HG03520 (cell line): ENCODE data around the gene HOXA2.

ENCODE experiments used
- ATAC-seq: cut with Tn5 transposase; IDR thresholded peaks from one replicate; pipeline ENCODE4 v1.9.1; 2021; ENCODE audit warnings: mild to moderate bottlenecking, moderate library complexity; ENCODE audit not compliant: unreplicated experiment

The HOXA2 gene

DNA sequence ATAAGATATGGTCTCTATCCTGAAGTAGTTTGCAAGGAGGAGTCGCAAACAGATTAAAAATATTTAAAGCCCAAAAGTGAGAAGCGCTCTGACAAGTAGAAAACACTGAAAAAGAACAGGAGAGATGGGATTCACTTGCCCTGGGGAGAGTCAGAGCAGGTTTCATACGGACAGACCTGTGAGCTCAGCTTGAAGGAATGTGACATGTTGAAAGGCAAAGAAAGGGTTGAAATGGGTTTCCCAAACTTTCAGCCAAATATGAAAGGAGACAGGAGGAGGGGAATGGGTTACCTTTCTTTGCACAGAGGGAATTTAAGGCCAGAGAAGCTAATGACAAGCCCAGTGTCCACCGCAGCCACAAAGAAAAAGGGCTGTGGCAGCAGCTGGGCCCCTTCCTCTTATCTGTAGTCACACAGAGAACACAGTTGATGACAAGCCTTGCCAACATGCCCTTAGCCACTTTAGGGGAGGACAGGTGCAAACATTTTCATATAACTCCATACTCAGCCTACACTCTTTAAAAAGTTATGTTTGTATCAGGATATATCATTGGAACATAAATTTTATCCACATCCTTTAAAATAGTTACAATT, 21.5 kb downstream of the HOXA2 start:
- ATAC-seq: no peak

DNA sequence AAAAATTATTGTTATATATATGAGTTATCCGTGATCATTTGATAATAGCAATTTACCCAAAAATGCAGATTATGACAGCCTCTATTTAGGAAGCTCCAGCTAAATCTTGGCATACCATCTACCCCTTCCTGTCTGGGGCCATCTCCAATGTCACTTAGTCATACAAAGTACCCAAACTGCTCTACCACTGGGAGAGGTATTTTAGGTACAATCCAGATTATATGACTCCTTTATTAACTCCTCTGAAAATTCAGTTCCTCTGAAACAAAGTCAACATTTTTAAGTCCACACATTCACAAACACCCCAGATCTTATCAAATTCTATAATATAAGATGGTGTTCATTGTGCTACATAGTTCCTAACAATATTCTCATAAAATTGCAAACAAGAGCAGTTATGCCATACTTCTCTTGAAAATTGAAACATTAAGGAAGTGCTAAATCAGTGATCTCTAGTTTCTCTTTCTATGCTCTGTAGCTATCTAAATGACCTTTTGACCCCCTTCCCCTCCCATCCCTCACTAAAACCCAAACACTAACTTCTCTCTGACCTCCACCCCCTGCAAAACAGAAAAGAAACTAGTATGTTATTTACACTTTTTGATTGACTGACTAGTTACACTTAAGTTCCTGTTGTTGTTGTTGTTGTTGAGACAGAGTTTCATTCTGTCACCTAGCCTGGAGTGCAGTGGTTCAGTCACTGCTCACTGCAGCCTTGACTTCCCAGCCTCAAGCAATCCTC, 23.1 kb downstream of the HOXA2 start:
- ATAC-seq: no peak

DNA sequence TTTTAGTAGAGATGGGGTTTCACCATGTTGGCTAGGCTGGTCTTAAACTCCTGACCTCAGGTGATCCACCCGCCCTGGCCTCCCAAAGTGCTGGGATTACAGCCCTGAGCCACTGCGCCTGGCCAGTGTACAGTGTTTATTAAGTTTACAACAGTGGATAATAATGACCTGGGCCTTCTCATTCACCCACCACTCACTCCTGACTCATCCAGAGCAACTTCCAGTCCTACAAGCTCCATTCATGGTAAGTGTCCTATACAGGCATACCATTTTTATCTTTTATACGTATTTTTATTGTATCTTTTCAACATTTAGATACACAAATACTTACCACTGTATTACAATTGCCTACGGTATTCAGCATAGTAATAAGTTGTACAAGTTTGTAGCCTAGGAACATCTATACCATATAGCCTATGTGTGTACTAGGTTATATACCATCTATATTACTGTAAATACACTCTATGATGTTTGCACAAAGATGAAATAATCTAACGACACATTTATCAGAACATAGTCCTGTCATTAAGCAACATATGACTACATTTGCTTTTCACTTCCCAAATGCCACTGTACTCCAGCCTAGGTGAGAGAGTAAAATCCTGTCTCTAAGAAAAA, 23.8 kb downstream of the HOXA2 start:
- no peak for ATAC-seq

DNA sequence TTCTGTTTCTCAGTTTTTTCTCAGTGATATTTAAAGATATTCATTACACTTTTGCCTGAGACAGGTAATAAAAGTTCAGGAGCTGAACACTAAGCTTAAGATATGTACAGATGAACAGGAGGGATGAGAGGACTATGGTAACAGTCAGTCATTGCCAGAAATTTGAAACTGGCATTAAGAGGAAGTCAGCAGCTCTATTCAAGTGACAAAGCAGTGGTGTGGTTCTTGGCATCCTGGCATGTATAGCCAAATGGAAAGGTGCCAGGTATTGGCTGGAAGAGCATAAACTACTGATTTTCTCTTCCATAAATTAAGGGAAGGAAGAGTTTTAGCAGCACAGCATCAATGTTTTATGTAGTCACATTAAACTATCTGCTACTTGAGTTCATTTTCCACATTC, 29.4 kb downstream of the HOXA2 start:
- no peak for ATAC-seq

DNA sequence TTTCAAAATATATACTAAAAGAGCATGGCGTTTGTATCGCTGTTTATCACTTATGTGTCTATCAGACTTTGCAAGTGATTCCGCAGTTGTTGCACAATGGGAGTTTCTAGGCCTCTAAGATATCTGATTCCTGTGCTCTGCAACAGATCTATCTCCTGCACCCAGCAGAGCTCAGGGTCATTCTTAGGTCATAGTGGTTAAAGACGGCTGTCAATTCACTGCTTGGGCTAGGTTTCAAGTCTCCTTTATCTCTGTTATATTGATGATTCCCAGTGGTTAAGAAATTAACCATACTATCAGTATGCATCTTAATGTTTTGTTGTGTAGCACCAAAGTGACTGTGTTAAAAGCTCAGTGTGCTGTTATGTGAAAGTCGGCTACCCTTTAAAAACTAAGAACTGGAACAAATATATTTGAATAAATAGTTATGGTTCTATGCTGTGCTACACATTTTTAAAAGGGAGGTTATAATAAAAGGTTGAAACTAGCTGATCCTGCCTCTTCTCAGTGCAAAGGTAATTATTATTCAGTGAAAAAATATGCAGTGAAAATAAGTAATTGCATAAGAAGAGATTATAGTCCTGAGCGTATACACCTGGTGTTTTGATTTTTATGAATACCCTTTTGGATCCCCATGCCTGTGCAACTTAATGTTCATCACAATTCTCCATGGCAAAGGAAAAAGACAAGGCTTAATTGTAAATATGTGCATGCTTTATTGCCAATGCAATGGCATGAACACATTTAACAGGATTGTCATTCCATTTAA, 30.7 kb downstream of the HOXA2 start:
- no peak for ATAC-seq

DNA sequence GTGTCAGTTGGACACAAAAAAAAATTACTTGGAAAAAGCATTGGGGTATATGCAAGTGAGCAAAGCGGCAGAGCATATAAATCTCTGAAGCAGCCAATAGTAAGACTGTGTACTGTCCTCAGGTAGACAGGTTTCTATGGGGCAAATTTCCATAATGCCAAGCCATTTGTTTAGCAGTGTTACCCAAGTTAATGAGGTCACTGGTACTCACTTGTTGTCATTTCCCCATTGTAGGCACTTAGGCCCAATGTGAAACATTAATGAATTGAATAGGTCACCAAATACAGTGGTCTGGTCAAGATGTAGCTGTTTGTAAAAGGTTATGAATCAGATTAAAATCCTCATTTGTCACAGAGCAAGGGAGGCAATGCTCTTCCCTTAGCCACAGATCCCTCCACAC, 34.2 kb downstream of the HOXA2 start:
- no peak for ATAC-seq

- no peak for ATAC-seq
Observed at GRCh38 chr7:27066148-27066547, 36.3 kb downstream of the HOXA2 start.

GRCh38 chr7:27065709-27066108, 36.8 kb downstream of the HOXA2 start:
- ATAC-seq: no peak

- ATAC-seq: no peak
Observed at GRCh38 chr7:27064661-27065060, 37.8 kb downstream of the HOXA2 start.

DNA sequence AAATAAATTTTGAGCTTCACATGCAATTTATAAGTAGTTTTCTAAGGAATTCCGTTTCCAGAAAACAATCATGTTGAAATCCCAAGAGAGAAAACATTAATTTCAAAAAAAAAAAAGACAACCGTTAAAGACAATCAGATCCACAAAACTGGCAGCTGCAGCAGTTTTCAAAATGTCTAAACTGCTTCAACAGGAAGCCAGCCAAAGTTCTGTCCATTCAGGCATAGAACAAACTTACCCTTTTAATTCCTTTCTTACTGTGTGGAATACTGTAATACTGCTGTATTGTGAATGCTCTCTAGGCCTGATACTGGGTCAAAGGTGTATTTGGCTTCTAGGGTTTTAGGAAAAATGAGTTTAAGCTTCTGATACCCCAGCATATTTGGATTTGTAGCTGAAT, 38.3 kb downstream of the HOXA2 start:
- no peak for ATAC-seq

- ATAC-seq: no peak
Observed at GRCh38 chr7:27062946-27063345, 39.5 kb downstream of the HOXA2 start.

DNA sequence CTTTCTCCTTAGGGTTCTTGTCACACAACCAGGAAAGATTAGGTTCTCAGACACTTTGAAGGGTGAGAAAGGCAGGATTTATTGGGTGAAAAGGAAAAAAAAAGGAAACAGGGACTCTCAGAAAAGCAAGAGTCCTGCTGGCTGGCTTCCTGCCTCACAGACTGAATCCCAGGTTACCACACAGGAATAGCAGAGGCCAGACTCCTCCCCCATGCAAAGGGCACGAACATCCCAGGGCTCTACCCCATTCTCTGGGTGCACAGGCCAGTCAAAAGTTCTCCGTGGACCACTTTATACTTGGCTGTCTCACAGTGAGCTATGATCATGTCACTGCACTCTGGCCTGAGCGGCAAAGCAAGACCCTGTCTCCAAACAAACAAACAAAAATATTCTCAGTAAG, 49.3 kb downstream of the HOXA2 start:
- ATAC-seq: no peak

- ATAC-seq: no peak
Observed at GRCh38 chr7:27051451-27051850, 51.0 kb downstream of the HOXA2 start.
